Stimulated activated CD8-positive, alpha-beta memory T cell treated with anti-CD3 and anti-CD28 coated beads, Interleukin-4, amount 100 ng/mL, for 24 hours (primary cell): Measurements from ENCODE around the gene GDAP1L1.
A peak's percentile ranks its signal among the peaks of the same experiment; 100 is the strongest.

Source experiments
- DNase-seq: peaks from one replicate; pipeline ENCODE4 v3.0.0-alpha.2; 2020; ENCODE audit warnings: low read depth

The GDAP1L1 gene

DNA sequence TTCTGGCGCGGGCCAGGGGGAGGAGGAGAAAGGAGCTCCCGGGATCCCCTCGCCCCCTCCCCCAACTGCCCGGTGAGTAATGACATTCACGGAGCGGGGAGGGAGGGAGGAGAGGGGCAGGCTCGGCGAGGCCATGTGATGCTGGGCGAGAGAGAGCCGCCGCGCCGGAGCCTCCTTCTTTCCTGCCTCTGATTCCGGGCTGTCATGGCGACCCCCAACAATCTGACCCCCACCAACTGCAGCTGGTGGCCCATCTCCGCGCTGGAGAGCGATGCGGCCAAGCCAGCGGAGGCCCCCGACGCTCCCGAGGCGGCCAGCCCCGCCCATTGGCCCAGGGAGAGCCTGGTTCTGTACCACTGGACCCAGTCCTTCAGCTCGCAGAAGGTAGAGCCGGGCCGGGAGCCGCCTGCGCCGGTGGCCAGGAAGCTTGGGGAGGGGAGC, at the start of gene GDAP1L1:
Gene GDAP1L1 (plus strand): TSS at position 178 of the 441 bp plus-strand sequence. CDS start 27 bp downstream, at position 205.
- no peak for DNase-seq

- DNase-seq: no peak
Measured at GRCh38 chr20:44198872-44199271, 48.2 kb upstream of the GDAP1L1 start.

GRCh38 chr20:44199877-44200276, 47.2 kb upstream of the GDAP1L1 start:
- no peak for DNase-seq

- no peak for DNase-seq
Measured at GRCh38 chr20:44200371-44200770, 46.7 kb upstream of the GDAP1L1 start.

DNA sequence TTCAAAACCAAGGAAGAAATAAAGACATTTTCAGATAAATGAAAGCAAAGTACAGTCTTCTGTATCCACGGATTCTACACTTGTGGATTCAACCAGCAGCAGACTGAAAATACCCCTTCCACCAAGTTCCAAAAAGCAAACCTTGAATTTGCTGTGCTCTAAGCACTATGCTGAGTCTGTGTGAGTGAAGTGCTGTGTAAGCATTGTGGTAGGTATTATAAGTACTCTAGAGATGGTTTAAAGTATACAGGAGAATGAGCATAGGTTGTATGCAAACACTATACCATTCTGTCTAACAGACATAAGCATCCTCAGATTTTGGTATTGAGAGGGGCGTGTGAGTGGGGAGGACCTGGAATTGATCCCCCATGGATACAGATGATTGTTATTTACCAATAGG, 46.1 kb upstream of the GDAP1L1 start:
- DNase-seq: no peak

DNA sequence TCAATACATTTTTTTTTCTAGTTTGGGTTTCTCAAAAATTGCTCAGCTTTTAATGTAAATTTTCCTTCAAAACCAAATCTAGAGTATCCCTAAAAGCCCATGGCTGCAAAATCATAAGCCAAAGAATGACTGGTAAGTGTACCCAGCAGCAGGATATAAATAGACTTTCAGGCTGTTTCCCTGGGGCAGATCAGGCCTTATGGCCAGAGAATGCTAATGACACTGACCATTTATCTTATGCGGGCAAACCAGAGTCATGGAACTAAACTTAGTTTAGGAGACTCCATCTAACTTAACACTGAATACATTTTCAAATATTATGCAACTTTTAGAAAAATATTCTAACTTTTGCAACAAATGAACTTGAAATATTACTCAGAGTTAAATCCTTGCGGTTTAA, 43.9 kb upstream of the GDAP1L1 start:
- DNase-seq: no peak

- DNase-seq: no peak
Measured at GRCh38 chr20:44204156-44204831, 42.8 kb upstream of the GDAP1L1 start.

GRCh38 chr20:44204832-44205215, 42.3 kb upstream of the GDAP1L1 start:
- no peak for DNase-seq

DNA sequence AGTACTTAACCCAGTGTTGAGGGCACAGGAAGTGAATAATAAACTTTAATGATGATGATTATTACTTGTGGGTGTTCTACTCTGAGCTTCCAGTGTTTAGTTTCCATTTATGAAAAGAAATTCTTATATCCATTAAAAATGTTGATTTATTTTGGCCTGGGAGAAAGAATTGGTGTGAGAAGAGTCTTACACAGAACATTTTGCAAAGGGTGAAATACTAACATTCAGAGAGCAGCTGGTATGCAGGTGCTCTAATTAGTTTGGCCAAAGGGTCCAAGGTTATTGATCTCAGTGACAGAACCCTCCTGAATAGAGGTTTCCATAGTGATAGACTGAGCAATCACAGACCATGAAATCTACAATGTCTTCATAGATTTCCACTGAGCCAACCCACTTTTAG, 41.0 kb upstream of the GDAP1L1 start:
- DNase-seq: no peak

DNA sequence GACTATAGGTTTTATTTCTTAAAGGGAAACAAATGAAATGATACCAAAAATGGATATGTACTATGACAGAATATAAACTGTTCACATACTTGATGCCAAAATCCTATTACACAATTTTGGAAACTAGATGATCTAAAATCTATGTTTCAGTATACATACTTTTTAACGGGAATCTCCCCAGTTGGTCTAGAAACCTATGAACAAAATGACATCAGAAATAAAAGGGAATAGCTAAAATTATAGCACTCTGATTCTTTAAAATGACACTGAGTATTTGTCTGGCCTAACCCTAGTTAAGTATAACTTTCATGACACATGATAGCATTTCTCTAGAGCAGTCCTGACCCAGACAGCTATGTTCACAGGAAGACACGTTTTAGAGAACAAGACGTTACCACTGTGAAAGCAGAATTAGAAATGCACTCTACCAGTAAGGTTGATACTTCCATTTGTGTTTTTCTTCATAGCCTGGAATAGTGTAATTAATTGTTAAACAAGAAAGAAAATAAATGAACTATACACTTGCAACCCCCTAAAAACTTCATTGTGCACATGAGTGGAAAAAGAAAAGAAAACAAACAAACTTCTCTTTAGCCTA, 39.9 kb upstream of the GDAP1L1 start:
- no peak for DNase-seq

DNA sequence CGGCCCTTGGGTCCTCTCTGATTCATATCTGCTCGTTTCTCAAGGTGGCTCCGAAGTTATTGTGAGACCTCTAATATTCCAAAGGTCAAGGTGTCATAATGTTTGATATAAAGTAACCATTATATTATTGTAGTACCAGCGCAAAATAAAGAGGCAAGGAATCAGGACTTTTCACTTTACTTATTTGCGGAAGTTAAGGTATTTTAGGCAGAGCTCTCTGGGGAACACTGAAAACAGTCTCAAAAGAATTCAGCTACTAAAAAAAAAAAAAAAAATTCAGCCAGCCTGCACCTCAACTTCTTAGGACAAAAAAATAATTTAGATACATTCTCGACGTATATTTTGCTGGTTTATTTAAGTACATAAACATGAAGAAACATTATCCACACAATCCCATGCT, 38.9 kb upstream of the GDAP1L1 start:
- no peak for DNase-seq

DNA sequence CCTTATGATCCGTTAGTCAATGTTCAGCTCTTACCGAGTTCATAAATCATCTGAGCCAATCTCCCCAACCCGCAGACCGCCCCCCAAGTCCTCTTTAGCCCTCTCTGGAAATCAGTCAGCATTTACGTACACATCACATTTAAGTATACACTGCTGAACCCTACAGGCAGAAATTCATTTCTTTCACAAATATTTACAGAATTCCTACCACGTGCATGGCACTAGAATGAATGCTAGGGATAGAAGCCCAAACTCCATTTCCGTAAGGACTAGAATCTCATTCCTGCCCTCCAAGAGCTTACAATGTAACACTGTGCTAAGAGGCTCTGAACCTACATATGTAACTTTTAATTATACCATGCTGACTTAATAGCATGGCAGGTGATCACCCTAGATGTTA, 38.3 kb upstream of the GDAP1L1 start:
- no peak for DNase-seq

- DNase-seq: no peak
Measured at GRCh38 chr20:44209686-44210405, 37.3 kb upstream of the GDAP1L1 start.

DNA sequence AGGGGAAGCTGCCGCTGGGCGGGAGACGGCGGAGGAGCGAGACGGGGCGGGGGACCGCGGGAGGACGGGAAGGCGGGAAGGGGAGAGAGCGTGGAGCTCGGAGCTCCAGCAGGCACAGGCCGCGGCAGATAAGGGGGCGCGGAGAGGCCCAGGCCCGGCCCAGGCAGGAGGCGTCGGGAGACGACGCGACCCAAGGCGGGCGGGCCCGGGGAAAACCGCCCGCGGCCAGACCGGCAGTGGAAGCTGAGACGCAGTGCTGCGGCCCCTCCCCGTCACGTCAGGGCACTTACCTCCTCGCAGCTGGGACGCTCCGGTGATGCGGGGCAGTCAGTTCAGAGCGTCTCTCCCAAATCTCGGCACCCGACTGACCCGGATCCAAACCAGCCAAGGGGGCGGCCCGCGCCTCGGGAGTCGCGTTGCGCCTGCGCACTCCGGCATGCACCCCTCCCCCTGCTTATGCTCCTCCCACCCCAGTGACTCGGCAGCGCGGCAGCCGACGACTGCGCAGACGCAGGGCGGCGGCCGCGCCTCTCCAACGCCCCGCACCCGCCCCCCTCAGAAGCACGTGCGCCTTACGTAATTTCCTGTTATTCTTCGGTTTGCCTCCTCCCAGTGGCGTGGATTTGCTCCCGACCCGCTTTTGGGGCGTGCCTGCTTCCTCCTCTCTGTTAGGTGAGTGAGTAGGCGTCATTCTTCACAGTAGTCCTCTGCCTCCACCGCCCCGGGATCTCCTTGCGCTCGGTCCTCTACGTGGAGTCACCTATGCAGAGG, 36.5 kb upstream of the GDAP1L1 start, which contains the start of gene OSER1:
Gene OSER1 (minus strand): TSS at position 366 of the 771 bp plus-strand sequence. CDS start 3,814 bp downstream, outside the sequence.
- DNase-seq: peak; percentile 95

DNA sequence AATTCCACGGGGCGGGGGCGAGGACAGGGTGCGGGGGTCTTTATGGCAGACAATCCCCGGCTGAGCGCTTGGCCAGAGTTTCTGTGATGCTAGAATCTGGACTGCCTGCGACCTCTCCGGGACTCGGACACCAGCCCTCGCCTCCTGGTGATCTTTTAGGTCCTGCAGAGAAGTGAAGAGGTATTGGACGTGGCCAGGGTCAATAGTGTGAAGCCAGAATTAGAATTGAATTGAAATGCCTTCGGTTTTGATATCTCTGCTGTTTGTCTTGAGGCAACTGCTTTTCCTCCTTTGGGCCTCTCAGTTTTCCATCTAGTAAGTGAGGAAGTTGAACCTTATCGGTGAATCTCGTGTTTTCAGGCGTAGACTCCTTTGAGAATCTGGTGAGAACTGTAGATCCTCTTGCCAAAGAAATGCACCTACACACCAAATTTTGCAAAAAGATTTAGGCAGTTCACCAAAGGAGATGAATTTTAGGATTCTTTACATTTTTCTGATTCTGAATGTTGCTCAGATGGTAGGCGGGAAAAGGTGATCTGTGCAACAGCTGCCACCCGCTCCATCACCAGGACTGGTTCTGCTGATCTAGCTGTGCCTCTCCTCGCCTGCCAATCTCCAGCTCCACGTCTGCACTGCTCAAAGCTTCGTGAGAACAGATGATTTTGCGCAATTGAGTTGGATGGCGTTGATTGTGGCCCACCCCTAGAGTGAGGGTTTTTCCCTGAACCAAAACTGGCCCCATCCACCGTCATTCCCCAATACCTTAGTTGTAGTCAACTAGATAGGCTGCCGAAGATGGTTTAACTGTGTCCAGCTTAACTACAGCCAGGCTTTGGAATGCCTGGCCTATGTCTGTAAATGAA, 35.7 kb upstream of the GDAP1L1 start:
- DNase-seq: no peak

GRCh38 chr20:44212792-44213191, 34.3 kb upstream of the GDAP1L1 start:
- no peak for DNase-seq

GRCh38 chr20:44215125-44215524, 32.0 kb upstream of the GDAP1L1 start:
- DNase-seq: peak; percentile 59

- DNase-seq: peak; percentile 37
Measured at GRCh38 chr20:44217342-44218092, 29.6 kb upstream of the GDAP1L1 start.

DNA sequence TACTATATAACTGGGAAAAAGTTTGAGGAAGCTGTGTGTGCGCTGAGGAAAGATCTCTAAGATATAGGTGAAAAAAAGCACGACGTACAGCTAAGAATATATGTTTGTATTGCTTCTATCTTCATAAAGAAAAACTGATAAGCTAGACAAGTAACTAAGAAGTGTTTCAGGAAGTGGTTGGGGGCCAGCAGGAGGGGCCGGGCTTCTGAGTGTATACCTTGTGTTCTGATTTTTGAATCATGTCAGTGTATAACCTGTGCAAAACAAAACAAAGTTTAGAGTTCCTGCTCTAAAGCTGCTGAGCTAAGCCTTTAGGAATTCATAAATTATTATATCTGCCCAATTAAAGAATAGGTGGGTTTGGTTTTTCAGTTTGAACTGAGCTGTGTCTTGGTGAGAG, 28.7 kb upstream of the GDAP1L1 start:
- no peak for DNase-seq

DNA sequence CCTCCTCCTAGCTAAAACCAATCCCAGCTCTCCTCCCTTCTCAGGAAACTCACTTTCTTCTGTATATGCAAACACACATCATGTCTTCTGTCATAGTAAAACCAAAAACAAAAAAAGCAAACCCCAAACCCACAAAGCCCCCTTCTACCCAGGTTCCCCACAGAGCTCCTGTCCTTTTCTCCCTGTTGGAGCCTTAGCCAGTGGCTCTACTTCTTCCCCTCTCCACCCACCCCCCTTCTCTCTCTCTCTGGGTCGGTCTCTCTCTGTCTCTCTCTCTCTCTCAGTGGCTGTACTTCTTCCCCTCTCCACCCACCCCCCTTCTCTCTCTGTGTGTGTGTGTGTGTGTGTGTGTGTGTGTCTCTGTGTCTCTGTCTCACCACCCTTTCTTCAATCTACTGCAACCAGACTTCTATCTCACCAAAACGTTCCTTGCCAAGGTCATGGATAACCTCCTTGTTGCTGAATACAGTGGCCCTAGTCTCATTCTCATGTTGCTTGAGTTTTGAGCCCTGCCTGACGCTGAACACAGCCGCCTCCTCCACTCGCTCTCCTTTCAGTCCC, 27.9 kb upstream of the GDAP1L1 start:
- DNase-seq: no peak
